HG03103 (cell line): ENCODE measurements around the gene TNRC18.

ENCODE experiments used
- ATAC-seq: cut with Tn5 transposase; IDR thresholded peaks from one replicate; pipeline ENCODE4 v1.9.1; 2021; ENCODE audit warnings: low read depth; ENCODE audit not compliant: unreplicated experiment

TNRC18 gene

GRCh38 chr7:5430612-5430947 lies 6.9 kb upstream of the TNRC18 start:
- ATAC-seq = no peak

GRCh38 chr7:5429857-5430611 lies 6.4 kb upstream of the TNRC18 start:
- ATAC-seq = no peak

- ATAC-seq = no peak
Measured at GRCh38 chr7:5429253-5429856, 5.7 kb upstream of the TNRC18 start.

GRCh38 chr7:5428478-5429252 lies 5.0 kb upstream of the TNRC18 start:
- no peak for ATAC-seq

- ATAC-seq = no peak
Measured at GRCh38 chr7:5426226-5426475, 2.5 kb upstream of the TNRC18 start.

- ATAC-seq = no peak
Measured at GRCh38 chr7:5425507-5426225, 2.0 kb upstream of the TNRC18 start.

- no peak for ATAC-seq
Measured at GRCh38 chr7:5424749-5425506, 1.3 kb upstream of the TNRC18 start.

- ATAC-seq = no peak
Measured at GRCh38 chr7:5423976-5424748, 528 bp upstream of the TNRC18 start.

- no peak for ATAC-seq
Measured at GRCh38 chr7:5422396-5423305, 983 bp downstream of the TNRC18 start.

- ATAC-seq = no peak
Measured at GRCh38 chr7:5421714-5422395, 1.8 kb downstream of the TNRC18 start.

GRCh38 chr7:5420881-5421713 lies 2.5 kb downstream of the TNRC18 start:
- no peak for ATAC-seq

GRCh38 chr7:5420067-5420880 lies 3.4 kb downstream of the TNRC18 start:
- no peak for ATAC-seq

- no peak for ATAC-seq
Measured at GRCh38 chr7:5419539-5420066, 4.0 kb downstream of the TNRC18 start.

- no peak for ATAC-seq
Measured at GRCh38 chr7:5418285-5418582, 5.4 kb downstream of the TNRC18 start.

GRCh38 chr7:5417106-5418071 lies 6.2 kb downstream of the TNRC18 start:
- ATAC-seq = no peak
